Testis (tissue), 2 donors: Measurements from ENCODE around the gene TAC1.

Source experiments
- POLR2A ChIP-seq: fragments of 450-650 bp; IDR thresholded peaks from one replicate; pipeline ENCODE4 v1.6.1; 2017; ENCODE audit warnings: antibody characterized with exemption, mild to moderate bottlenecking, moderate library complexity
- TF ChIP-seq, protein P1 (sequence below), 3 experiments: fragments of 450-650 bp in 2 of 3; fragments of 200-600 bp in 1 of 3; sonication (generic) in 1 of 3; IDR thresholded peaks; one replicate each; pipeline ENCODE4 v1.5.1; 2016 to 2019; ENCODE audit warnings: antibody characterized with exemption in 3 of 3, mild to moderate bottlenecking in 2 of 3, moderate library complexity in 1 of 3

DNA sequence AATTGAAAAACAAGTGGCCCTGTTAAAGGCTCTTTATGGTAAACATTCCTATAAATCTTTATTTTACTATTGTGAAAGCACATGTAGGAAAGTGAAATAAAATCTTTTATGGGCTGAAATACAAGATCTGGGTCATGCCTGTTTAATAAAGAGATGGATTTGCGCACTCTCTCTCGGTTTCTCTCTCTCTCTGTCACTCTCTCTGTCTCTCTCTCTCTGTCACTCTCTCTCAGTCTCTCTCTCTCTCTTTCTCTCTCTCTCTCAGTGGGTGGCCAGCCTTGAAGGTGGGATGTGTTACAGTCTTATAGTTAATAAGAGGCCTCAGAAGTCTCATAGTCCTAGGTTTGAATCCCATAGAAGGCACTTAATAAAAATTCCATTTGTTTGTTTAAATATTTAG lies 2.4 kb downstream of the TAC1 start:
- TF ChIP-seq, protein P1, sequence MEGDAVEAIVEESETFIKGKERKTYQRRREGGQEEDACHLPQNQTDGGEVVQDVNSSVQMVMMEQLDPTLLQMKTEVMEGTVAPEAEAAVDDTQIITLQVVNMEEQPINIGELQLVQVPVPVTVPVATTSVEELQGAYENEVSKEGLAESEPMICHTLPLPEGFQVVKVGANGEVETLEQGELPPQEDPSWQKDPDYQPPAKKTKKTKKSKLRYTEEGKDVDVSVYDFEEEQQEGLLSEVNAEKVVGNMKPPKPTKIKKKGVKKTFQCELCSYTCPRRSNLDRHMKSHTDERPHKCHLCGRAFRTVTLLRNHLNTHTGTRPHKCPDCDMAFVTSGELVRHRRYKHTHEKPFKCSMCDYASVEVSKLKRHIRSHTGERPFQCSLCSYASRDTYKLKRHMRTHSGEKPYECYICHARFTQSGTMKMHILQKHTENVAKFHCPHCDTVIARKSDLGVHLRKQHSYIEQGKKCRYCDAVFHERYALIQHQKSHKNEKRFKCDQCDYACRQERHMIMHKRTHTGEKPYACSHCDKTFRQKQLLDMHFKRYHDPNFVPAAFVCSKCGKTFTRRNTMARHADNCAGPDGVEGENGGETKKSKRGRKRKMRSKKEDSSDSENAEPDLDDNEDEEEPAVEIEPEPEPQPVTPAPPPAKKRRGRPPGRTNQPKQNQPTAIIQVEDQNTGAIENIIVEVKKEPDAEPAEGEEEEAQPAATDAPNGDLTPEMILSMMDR (IDR thresholded peaks at IDR 0.05), result no peak
- no peak for TF ChIP-seq POLR2A
